Eye (tissue), 1 donor: Measurements from ENCODE around the gene REXO5.
"Not testable (repeated sequence)": the region's sequence is repeated elsewhere in the genome, so short reads cannot be mapped to it uniquely, and the experiment has no call there.

ENCODE experiments used
- DNase-seq: peaks from one replicate; pipeline ENCODE4 v3.0.0-alpha.2; 2015

Gene REXO5, protein sequence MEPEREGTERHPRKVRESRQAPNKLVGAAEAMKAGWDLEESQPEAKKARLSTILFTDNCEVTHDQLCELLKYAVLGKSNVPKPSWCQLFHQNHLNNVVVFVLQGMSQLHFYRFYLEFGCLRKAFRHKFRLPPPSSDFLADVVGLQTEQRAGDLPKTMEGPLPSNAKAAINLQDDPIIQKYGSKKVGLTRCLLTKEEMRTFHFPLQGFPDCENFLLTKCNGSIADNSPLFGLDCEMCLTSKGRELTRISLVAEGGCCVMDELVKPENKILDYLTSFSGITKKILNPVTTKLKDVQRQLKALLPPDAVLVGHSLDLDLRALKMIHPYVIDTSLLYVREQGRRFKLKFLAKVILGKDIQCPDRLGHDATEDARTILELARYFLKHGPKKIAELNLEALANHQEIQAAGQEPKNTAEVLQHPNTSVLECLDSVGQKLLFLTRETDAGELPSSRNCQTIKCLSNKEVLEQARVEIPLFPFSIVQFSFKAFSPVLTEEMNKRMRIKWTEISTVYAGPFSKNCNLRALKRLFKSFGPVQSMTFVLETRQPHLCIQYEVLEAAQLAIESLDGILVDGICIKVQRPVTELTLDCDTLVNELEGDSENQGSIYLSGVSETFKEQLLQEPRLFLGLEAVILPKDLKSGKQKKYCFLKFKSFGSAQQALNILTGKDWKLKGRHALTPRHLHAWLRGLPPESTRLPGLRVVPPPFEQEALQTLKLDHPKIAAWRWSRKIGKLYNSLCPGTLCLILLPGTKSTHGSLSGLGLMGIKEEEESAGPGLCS

DNA sequence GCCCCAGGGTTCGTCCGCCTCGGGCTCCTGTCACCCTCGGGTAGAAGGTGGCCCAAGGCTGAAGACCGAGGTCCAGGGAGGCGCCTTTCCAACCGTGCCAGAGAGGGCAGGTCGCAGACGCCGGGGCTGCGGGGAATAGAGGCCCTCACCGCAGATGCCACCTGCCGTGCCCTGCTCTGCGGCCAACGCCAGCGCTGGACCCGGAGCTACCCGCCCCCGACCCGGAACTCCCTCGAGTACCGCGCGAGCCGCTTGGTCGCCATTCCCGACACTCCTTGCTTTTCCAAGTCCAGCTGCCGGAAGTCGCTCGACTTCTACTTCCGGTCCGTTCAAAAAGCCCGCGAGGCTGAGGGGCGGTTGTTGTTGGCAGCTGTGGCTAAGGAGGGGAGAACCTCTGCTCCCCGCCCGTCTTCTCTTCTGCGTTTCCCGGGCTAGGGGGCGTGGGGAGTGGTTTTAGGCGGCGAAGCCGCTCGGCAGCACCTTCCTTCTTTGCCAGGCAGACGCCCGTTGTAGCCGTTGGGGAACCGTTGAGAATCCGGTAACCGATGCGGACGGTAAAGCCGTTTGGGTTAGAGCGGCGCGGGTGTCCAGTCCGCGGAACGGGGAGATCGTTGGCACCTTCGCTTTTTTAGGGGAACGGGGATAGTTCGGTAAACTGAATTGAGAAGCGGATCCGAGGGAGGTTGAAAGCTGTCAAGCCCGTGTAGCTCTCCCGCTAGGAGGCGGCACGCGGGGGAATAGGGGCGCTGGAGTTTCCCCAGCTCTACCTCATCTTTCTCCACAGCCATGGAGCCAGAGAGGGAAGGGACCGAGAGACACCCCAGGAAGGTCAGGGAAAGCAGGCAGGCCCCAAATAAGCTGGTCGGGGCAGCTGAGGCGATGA is at the start of gene REXO5, which contains the start of gene ERI2:
Gene REXO5 (plus strand): TSS at position 360 of the 883 bp plus-strand sequence. CDS start 427 bp downstream, at position 787.
Gene ERI2 (minus strand): TSS at position 305 of the 883 bp plus-strand sequence. CDS start 42 bp downstream, at position 263.
- DNase-seq, result peak; percentile 98

DNA sequence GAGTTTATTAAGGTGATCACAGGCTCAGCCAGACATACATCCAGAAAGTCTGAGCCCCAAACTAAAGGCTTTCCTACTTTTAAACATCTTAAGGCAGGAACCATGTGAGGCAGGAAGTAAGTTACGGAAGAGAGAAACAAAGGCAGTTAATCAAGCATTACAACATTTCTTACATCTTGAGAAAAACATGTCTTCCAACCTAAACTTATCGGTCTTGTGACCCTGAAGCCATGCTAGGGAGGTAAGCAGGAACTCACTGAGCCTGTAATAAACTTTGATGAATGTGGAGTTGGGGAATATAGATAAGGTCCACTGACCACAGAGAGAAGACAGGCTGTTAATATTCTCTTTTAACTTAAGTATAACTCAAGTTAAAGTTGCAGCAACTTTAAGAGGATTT is 46.0 kb upstream of the REXO5 start:
- no peak for DNase-seq

DNA sequence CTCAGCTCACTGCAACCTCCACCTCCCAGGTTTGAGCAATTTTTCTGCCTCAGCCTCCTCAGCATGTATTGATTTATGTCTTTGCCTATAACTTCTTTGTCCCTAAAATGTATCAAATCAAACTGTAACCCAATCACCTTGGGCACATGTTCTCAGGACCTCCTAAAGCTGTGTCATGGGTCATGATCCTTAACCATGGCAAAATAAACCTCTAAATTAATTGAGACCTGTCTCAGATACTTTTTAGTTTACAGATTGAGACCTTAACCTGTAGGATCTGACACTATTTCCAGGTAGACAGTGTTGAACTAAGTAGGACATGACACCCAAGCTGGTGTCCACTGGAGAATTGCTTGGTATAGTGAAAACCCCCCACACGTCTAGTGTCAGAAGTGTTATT is 45.2 kb upstream of the REXO5 start:
- no peak for DNase-seq

DNA sequence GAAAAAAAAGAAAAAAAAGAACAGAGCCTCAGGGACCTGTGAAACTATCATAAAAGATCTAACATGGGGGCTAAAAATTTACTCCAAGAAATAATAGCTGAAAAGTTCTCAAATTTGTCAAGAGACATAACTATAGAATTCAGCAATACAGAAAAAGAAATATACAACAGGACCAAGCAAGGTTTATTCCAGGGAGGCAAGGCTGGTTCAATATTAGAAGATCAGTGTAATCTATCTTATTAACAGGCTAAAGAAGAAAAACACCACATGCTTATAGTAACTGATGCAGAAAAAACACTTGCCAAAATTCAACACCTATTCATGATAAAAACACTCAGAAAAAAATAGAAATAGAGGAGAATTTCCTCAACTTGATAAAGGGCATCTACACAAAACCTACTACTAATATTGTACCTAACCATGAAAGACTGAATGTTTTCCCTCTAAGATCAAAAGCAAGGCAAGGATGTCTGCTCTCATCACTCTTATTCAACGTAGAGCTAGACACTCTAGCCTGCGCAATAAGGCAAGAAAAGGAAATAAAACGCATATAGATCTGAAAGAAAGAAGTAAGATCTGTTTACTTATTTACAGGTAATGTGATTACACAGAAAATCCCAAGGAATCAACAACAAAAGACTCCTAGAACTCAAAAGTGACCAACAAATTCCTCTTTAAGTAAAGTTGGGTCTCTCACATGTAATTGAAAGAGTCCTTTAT is 43.8 kb upstream of the REXO5 start:
- no peak for DNase-seq

DNA sequence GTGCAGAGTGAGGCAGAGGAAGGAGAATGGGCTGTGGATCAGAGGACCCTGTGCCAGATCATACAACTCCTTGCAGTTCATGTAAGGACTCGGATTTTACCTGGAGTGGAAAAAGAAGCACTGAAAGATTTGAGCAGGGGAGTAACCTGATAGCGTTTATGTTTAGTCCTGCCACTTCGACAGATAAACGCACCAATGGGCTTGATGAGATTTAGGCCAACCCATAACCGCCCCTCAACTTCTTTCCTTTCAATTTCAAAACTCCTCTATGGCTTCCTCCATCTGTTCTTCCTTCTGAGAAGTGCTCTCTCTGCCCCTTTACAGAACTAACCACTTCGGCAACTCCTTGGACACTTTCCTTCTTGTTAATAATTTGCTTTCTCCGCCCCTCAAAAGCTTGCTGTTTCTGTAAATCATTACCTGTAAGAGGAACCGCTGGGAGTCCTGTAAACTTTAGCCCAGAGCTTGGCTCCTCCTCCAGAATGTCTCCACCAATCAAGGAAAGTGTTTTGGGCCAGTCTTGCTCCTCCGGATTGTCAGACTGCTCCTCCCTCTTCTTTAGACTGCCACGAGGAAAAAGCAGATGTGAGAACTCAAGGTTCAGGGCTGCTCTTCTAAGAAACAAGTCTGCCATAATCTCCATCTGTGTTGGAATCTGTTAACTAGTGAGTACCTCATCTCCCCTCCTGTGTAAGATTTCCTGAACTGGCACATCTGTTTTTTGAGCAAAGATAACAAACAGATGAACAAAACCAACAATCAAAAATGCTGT is 42.7 kb upstream of the REXO5 start, which contains the start of gene ACSM3:
Gene ACSM3 (plus strand): TSS at position 554 of the 772 bp plus-strand sequence. CDS start 6,021 bp downstream, outside the sequence.
- peak; percentile 62 for DNase-seq

DNA sequence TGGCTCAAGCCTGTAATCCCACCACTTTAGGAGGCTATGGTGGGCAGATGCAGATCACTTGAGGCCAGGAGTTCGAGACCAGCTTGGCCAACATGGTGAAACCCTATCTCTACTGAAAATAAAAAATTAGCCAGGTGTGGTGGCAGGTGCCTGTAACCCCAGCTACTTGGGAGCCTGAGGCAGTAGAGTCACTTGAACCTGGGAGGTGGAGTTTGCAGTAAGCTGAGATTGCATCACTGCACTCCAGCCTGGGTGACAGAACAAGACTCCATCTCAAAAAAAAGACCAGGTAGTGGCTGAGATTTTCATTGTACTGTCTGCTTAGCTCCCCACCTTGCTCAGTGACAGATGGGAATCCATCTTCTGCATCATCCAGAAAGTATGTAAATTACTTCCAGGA is 41.9 kb upstream of the REXO5 start:
- DNase-seq, result not testable (repeated sequence)

DNA sequence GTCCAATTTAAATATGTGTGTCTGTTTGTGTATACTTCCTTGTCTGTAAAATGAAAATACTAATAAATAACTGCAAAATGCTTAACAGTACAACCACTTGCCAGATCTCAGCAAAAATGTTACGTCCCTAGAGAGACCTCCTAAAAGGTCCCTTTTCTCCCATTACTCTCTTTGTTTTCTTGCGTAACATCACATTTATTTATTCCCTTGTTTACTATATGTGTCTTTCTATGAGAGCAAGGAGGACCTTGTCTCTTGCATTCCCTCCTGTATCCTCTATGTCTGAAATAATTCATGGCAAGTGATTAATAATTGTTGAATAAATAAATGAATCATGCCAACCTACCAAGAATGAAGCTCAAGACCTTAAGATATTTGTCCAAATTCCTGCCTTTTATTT is 40.6 kb upstream of the REXO5 start:
- no peak for DNase-seq

DNA sequence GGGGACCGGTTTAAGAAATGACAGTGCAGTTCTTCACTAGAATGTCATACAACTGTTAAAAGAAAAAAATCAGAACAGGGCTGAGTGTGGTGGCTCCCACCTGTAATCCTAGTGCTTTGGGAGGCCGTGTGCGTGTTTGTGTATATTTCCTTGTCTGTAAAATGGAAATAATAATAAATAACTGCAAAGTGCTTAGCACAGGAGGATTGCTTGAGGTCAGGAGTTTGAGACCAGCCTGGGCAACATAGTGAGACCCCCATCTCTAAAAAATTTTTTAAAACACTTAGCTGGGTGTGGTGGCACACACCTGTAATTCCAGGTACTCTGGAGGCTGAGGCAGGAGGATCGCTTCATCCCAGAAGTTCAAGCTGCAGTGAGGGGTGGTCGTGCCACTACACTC is 40.0 kb upstream of the REXO5 start:
- no peak for DNase-seq

DNA sequence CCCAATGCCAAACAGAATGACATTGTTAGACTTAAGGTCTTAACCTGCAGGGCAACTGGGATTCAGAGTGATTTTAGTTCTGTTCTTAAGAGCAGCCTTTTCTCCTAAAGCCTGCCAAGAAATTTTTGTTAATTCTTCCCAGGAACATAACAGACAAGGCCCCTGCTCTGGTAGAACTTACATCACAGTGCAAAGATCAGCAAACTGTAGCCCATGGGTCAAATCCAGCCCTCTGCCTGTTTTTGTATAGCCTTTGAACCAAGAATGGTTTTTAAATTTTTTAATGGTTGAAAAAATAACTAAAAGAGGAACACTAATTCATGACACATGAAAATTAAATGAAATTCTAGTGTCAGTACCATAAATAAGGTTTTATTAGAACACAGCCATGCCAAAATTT is 38.8 kb upstream of the REXO5 start:
- no peak for DNase-seq

DNA sequence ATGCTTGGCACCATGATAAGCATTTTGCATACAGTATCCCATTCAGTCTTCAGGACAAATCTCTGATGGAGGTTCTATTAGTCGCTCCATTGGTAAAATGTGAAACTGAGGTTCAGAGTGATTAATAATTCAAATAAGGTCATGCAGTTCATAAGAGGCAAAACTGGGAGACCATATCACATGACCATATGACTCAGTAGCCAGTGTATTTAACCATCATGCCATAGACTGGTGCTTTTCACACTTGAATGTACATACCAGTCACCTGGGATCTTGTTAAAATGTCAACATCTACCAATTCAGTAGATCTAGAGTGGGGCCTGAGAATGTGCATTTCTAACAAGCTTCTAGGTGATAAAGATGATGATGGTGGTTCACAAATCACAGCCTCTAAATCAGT is 38.2 kb upstream of the REXO5 start:
- no peak for DNase-seq

DNA sequence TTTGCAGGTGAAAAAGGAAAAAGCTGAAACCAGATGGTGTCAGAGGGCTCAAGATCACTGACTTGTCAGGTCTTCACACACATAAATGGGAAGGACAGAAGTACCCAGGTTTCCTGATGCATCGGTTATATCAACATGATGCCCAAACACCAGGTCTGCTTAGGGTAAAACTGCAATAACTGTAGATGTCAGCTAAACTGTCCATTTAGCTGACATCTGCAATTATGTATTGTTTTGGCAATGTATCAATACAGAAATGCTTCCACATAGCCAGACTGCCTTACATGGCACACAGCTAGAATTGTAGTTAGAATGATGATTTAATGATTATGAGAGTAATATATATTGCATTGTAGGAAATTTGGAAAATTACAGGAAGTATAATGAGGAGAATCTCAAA is 37.5 kb upstream of the REXO5 start:
- DNase-seq, result no peak

DNA sequence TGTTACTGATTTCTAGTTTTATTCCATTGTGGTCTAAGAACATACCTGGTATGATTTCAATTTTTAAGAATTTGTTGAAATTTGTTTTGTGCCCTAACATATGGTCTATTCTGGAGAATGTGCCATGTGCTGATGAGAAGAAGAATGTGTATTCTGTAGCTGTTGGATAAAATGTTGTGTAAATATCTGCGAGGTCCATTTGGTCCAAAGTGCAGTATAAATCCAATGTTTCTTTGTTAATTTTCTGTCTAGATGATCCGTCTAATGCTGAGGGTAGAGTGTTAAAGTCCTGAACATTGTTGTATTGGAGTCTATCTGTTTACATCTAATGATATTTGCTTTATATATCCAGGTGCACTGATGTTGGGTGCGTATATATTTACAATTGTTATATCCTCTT is 32.6 kb upstream of the REXO5 start:
- DNase-seq, result no peak

DNA sequence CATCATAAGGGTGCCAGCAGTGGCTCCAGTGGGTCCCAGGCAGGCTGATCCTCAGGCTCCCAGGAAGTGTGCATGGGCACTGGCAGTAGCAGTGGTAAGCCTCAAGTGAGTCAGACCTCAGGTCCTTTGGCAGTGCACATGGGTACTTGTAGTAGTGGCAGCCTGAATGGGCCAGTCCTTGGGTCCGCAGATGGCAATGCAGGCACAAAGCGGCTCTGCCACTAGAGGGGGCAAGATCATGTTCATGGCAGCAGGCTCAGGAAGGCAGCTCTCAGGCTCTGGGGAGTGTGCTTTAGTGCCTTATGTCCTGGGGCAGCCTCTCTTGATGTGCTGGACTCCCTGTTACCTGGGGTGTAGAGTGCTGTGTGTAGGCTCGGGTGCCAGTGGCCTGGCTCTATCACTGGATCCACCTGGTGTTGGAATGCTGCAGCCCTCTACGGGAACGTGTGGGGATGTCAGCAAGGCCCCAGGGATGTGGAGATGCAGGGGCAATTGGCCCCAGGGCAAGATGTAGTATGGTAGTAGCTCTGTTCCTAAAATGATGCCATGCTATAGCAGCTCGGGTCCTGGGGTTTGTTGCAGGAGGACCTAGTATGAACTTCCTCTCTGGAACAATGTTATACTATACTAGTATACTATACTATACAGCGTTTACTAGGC is 31.5 kb upstream of the REXO5 start:
- peak; percentile 15 for DNase-seq

DNA sequence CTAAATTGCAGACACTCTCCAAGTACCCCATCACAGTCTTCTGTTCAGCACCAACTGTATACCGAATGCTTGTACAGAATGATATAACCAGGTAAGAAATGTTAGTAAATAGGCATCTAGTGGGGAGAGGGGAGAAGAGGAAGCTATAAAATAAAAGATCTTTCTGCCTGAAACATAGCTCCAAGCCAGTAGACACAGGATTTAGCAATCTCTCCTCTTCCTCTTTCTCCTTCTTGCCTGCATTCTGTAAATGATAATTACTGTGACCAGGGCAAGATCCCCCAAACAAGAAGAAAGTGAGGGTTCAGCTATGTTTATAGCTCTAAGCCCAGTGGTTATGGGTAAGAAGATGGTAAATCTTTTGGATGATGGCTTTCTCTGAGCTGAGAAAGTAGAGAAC is 24.6 kb upstream of the REXO5 start:
- DNase-seq, result no peak

DNA sequence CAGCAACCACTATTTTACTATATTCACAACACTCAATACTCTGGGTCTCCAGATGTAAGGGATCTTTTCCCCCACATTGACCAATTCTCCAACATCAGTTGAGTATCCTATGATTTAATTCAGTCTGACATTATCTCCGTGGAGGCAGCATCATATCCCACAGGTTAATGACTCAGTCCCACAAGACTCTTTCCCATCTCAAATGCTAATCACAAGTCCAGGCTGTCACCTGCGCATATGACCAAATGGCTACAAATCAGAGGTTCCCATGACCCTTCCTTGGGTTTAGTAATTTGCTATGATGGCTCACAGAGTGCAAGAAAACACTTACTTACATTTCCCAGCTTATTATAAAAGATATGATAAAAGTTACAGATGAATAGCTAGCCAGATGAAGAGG is 23.9 kb upstream of the REXO5 start:
- no peak for DNase-seq

DNA sequence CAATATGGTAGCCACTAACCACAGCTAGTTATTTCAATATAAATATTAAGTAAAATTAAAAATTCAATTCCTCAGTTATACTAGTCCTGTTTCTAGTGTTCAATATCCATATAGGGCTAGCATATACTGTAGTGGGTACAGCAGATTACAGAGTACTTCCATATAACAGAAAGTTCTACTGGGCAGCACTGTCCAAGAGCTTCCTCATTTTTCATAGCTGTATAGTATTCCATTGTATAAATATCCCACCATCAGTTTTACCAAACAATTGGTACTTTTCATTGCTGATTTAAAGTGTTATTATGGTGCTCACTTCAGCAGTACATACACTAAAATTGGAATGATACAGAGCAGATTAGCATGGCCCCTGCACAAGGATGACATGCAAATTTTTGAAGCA is 22.1 kb upstream of the REXO5 start:
- no peak for DNase-seq

DNA sequence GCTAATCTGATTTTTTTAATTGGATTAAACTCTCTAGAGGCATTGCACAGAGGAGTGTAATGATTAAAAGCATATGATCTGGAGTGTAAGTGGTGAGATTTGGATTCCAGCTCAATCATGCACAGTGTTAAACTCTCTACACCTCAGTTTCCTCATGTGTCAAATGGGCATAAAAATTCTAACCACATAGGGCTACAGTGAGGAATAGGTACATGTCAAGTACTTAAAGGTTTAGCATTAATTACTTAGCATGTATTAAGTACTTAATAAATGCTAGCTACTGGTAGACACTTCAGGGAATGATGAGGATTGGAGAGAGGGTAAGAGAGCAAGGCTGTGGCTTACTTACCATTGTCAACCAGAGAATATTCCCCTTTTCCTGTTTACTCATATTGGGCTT is 17.2 kb upstream of the REXO5 start:
- DNase-seq, result no peak

DNA sequence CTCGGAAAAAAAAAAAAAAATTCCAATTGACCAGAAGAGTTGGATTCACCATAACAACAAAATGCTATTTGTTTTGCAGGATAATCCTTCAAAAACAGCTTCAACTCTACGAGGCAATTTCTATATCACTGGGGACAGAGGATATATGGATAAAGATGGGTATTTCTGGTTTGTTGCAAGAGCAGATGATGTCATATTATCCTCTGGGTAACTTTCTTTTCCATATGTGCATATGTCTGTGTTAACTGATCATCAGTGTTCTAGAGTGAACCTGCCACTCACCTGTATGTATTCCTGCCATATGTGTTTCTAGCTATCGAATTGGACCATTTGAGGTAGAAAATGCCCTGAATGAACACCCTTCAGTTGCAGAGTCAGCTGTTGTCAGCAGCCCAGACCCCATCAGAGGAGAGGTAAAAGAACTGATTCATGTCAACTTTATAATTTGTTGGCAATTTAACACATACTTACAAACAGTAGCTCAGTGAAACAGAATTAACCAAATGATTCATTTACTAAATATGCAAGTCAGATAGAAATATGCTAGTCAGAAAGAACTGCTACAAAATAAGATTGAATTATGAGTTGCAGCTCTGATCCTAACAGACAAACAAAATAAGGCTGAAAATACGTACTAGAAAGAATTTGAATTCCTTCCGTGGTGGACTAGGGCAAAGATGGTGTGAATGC is 14.3 kb upstream of the REXO5 start:
- no peak for DNase-seq

DNA sequence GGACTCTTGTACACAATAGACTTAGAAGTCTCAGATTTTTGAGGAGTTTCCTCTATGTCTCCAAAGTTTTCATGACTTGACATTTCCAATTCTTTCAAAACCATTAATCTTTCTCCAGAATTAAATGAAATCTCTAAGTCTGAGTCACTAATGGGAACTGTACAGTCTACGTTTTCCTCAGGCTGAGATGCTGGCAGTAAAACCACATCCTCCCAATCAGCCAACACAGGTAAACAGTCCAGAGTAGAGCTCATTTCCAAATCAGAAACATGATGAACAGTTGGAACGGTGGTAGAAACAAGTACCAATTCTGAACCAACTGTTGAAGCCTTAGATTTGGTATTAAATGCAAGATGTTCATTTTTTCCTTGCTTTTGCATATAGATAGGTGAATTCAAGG is 8.0 kb upstream of the REXO5 start:
- no peak for DNase-seq

DNA sequence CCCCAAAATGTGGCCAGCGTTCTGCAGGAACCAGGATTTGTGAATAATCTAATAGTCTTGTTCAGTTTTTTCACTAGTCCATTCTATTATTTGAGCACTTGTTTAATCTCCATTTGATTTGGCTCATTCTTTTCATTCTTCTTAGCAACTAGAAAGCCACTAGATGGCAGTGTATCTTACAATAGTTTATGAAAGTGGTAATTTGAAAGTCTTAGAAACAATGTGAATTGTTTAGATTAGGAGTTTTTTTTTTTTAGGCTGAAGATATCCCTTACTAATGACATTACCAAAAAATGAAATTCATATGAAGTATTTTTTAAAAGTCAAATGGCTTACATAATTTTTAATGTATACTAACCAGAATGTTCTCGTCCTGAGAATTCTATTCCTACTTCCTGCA is 6.7 kb upstream of the REXO5 start:
- DNase-seq, result peak; percentile 21
